ENCODE data around the gene RAPGEF4.

Gene RAPGEF4

DNA sequence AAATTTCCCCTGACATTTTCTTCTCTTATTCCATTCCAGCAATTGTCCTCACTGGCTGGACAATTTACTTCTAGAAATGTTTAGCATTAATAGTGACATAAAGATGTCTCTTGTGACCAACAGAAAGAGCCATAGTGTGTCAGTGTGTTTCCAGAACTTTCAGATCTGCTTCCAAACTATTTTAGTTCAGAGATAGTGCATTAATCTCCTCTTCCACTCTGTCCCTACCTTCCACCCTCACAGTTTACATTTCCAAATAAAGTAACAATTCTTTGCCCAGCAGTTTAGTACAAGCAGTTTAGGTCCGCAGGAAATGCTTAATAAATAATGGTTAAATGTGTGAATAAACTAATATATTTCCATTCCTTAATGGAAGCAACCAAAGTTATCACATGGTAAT is 24.5 kb upstream of the RAPGEF4 start:
- no peak for DNase-seq (ENCODE audit: low spot score)
- no peaks in the 10 kb centered on the region for H3K9me3 ChIP-seq (replicated peaks in 1 of 2; ENCODE audit: control insufficient read depth in 2 of 2, insufficient read depth in 1 of 2, low read depth in 1 of 2, low read length in 2 of 2)
- H3K23ac ChIP-seq (ENCODE audit: low read depth, low read length, poor library complexity), result no peak overlapping the region
- H3K4me2 ChIP-seq (ENCODE audit: insufficient read depth, low read length, poor library complexity, severe bottlenecking), result no peak overlapping the region
- no peak overlapping the region for H2BK5ac ChIP-seq (ENCODE audit: low read length)
- no peak overlapping the region for H2BK12ac ChIP-seq (ENCODE audit: low read length)
- H3K4me1 ChIP-seq (ENCODE audit: control insufficient read depth in 2 of 2, insufficient read depth in 1 of 2, low read depth in 1 of 2, low read length in 2 of 2), result peaks cover 0 to 3% of the 10 kb centered on the region in 2 donors
- no peak overlapping the region for H3K4ac ChIP-seq (ENCODE audit: low read length)
- no peak overlapping the region for H4K91ac ChIP-seq (ENCODE audit: low read depth, low read length, poor library complexity)
- H3K36me3 ChIP-seq (replicated peaks in 1 of 2; ENCODE audit: control insufficient read depth in 2 of 2, insufficient read depth in 2 of 2, low read length in 2 of 2), result no peaks in the 10 kb centered on the region
- no peak overlapping the region for H3K27ac ChIP-seq (replicated peaks; ENCODE audit: low read length)
- no peak overlapping the region for H3K9ac ChIP-seq (ENCODE audit: low read depth, low read length, poor library complexity)
- no peak overlapping the region for H2AK5ac ChIP-seq (ENCODE audit: low read depth, low read length)
- no CpG with 5 or more reads among the region's 1 CpG for WGBS, 2 donors (ENCODE audit: extremely low coverage in 2 of 2, insufficient read length in 2 of 2, insufficient replicate concordance in 1 of 2)
- no peaks in the 10 kb centered on the region for H3K79me1 ChIP-seq (ENCODE audit: low read depth, low read length)
- no peak overlapping the region for H3K18ac ChIP-seq (ENCODE audit: low read length)
- no peak overlapping the region for H2BK120ac ChIP-seq (ENCODE audit: low read depth, low read length)
- H4K8ac ChIP-seq (ENCODE audit: low read depth, low read length), result no peak overlapping the region
- no peaks in the 10 kb centered on the region for H3K27me3 ChIP-seq (ENCODE audit: control insufficient read depth in 3 of 3, insufficient read depth in 3 of 3, low read depth in 1 of 3, low read length in 3 of 3)
- no peak overlapping the region for H3K14ac ChIP-seq (ENCODE audit: low read length)
- no peak overlapping the region for H3K4me3 ChIP-seq (ENCODE audit: low read length in 2 of 2)
- no peak overlapping the region for H2AFZ ChIP-seq (ENCODE audit: low read length)
- H2BK15ac ChIP-seq (ENCODE audit: low read length), result no peak overlapping the region

- H3K4ac ChIP-seq (ENCODE audit: low read length), result no peak overlapping the region
- H3K4me3 ChIP-seq (ENCODE audit: low read length in 2 of 2), result no peak overlapping the region
- H3K14ac ChIP-seq (ENCODE audit: low read length), result no peak overlapping the region
- no peak overlapping the region for H3K4me2 ChIP-seq (ENCODE audit: insufficient read depth, low read length, poor library complexity, severe bottlenecking)
- H3K9me3 ChIP-seq (replicated peaks in 1 of 2; ENCODE audit: control insufficient read depth in 2 of 2, insufficient read depth in 1 of 2, low read depth in 1 of 2, low read length in 2 of 2), result no peaks in the 10 kb centered on the region
- H4K8ac ChIP-seq (ENCODE audit: low read depth, low read length), result no peak overlapping the region
- H4K91ac ChIP-seq (ENCODE audit: low read depth, low read length, poor library complexity), result no peak overlapping the region
- no peak overlapping the region for H2BK5ac ChIP-seq (ENCODE audit: low read length)
- WGBS, 2 donors (ENCODE audit: extremely low coverage in 2 of 2, insufficient read length in 2 of 2, insufficient replicate concordance in 1 of 2), result no CpG with 5 or more reads among the region's 13 CpGs
- H2AK5ac ChIP-seq (ENCODE audit: low read depth, low read length), result no peak overlapping the region
- H3K27ac ChIP-seq (replicated peaks; ENCODE audit: low read length), result no peak overlapping the region
- no peak overlapping the region for H3K23ac ChIP-seq (ENCODE audit: low read depth, low read length, poor library complexity)
- H3K4me1 ChIP-seq (ENCODE audit: control insufficient read depth in 2 of 2, insufficient read depth in 1 of 2, low read depth in 1 of 2, low read length in 2 of 2), result no peaks in the 10 kb centered on the region
- H2BK120ac ChIP-seq (ENCODE audit: low read depth, low read length), result no peak overlapping the region
- no peak overlapping the region for H3K9ac ChIP-seq (ENCODE audit: low read depth, low read length, poor library complexity)
- no peaks in the 10 kb centered on the region for H3K79me1 ChIP-seq (ENCODE audit: low read depth, low read length)
- H2AFZ ChIP-seq (ENCODE audit: low read length), result no peak overlapping the region
- H2BK12ac ChIP-seq (ENCODE audit: low read length), result no peak overlapping the region
- no peaks in the 10 kb centered on the region for H3K27me3 ChIP-seq (ENCODE audit: control insufficient read depth in 3 of 3, insufficient read depth in 3 of 3, low read depth in 1 of 3, low read length in 3 of 3)
- H3K36me3 ChIP-seq (replicated peaks in 1 of 2; ENCODE audit: control insufficient read depth in 2 of 2, insufficient read depth in 2 of 2, low read length in 2 of 2), result no peaks in the 10 kb centered on the region
- no peak for DNase-seq (ENCODE audit: low spot score)
- H3K18ac ChIP-seq (ENCODE audit: low read length), result peak overlapping the region; percentile 65
- no peak overlapping the region for H2BK15ac ChIP-seq (ENCODE audit: low read length)
These were observed 23.4 kb upstream of the RAPGEF4 start for GRCh38 chr2:172712251-172712650.

DNA sequence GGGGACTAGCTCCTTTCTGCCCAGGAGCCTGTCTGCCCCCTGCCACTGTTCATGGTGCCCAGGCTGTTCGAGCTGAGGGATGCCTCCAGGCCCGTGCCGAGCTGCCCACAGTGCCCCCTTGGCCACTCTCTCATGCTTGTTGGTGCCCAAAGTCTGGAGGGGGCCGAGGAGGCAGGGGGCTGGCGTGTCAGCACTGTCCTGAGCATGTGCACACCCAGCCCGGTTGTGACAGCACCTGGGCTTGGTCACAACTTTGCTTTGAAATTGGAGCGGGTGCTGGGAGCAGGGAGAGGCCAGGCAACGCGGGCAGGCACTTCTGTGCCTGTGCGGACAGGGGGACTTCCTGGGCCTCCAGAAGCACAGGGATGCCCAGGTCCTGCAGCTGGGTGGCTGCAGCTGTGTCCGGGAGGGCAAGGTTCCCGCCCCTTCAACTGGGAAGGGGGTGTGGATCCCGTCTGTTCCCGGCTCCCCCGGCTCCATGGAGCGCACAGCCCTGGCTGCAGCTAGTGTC is 22.2 kb upstream of the RAPGEF4 start:
- no peak overlapping the region for H3K9ac ChIP-seq (ENCODE audit: low read depth, low read length, poor library complexity)
- no peaks in the 10 kb centered on the region for H3K27me3 ChIP-seq (ENCODE audit: control insufficient read depth in 3 of 3, insufficient read depth in 3 of 3, low read depth in 1 of 3, low read length in 3 of 3)
- H3K27ac ChIP-seq (replicated peaks; ENCODE audit: low read length), result no peak overlapping the region
- no peak overlapping the region for H2BK120ac ChIP-seq (ENCODE audit: low read depth, low read length)
- no peak overlapping the region for H2BK5ac ChIP-seq (ENCODE audit: low read length)
- H2AFZ ChIP-seq (ENCODE audit: low read length), result no peak overlapping the region
- H3K4me3 ChIP-seq (ENCODE audit: low read length in 2 of 2), result no peak overlapping the region
- peak overlapping the region; percentile 6 for H2AK5ac ChIP-seq (ENCODE audit: low read depth, low read length)
- no peak overlapping the region for H3K4me2 ChIP-seq (ENCODE audit: insufficient read depth, low read length, poor library complexity, severe bottlenecking)
- H3K14ac ChIP-seq (ENCODE audit: low read length), result peak overlapping the region; percentile 41
- no peak overlapping the region for H3K23ac ChIP-seq (ENCODE audit: low read depth, low read length, poor library complexity)
- no peaks in the 10 kb centered on the region for H3K36me3 ChIP-seq (replicated peaks in 1 of 2; ENCODE audit: control insufficient read depth in 2 of 2, insufficient read depth in 2 of 2, low read length in 2 of 2)
- H2BK12ac ChIP-seq (ENCODE audit: low read length), result no peak overlapping the region
- H3K79me1 ChIP-seq (ENCODE audit: low read depth, low read length), result no peaks in the 10 kb centered on the region
- DNase-seq (ENCODE audit: low spot score), result no peak
- H4K91ac ChIP-seq (ENCODE audit: low read depth, low read length, poor library complexity), result no peak overlapping the region
- no peak overlapping the region for H2BK15ac ChIP-seq (ENCODE audit: low read length)
- H3K18ac ChIP-seq (ENCODE audit: low read length), result peak overlapping the region; percentile 60
- H3K4ac ChIP-seq (ENCODE audit: low read length), result no peak overlapping the region
- H3K4me1 ChIP-seq (ENCODE audit: control insufficient read depth in 2 of 2, insufficient read depth in 1 of 2, low read depth in 1 of 2, low read length in 2 of 2), result no peaks in the 10 kb centered on the region
- no peaks in the 10 kb centered on the region for H3K9me3 ChIP-seq (replicated peaks in 1 of 2; ENCODE audit: control insufficient read depth in 2 of 2, insufficient read depth in 1 of 2, low read depth in 1 of 2, low read length in 2 of 2)
- H4K8ac ChIP-seq (ENCODE audit: low read depth, low read length), result no peak overlapping the region
- no CpG with 5 or more reads among the region's 16 CpGs for WGBS, 2 donors (ENCODE audit: extremely low coverage in 2 of 2, insufficient read length in 2 of 2, insufficient replicate concordance in 1 of 2)

DNA sequence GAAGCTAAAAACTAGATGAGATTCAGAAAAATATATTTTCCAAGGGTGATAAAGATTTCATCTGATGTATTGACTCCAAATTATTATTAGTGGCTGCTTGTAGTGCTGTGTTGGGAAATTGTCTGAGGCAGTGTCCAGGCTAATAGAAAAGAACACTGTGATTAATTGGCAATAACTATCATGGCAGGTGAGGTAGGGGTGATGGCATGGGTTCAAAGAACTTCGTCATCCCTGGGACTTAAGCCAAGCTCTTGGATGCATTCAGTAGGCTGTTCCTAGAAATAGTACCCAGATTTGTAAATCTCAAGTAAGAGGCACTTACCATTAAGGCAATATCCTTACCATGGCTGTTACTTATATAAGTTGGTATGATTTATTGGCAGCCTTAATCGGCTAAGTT is 13.2 kb upstream of the RAPGEF4 start:
- no peak overlapping the region for H3K18ac ChIP-seq (ENCODE audit: low read length)
- peaks cover 0 to 1% of the 10 kb centered on the region in 2 donors for H3K9me3 ChIP-seq (replicated peaks in 1 of 2; ENCODE audit: control insufficient read depth in 2 of 2, insufficient read depth in 1 of 2, low read depth in 1 of 2, low read length in 2 of 2)
- peaks cover 0 to 10% of the 10 kb centered on the region in 2 donors for H3K4me1 ChIP-seq (ENCODE audit: control insufficient read depth in 2 of 2, insufficient read depth in 1 of 2, low read depth in 1 of 2, low read length in 2 of 2)
- no peak overlapping the region for H4K8ac ChIP-seq (ENCODE audit: low read depth, low read length)
- no peak overlapping the region for H2BK5ac ChIP-seq (ENCODE audit: low read length)
- no peak overlapping the region for H3K9ac ChIP-seq (ENCODE audit: low read depth, low read length, poor library complexity)
- no peak overlapping the region for H2AFZ ChIP-seq (ENCODE audit: low read length)
- no peak overlapping the region for H3K4ac ChIP-seq (ENCODE audit: low read length)
- no peak overlapping the region for H3K4me3 ChIP-seq (ENCODE audit: low read length in 2 of 2)
- H3K23ac ChIP-seq (ENCODE audit: low read depth, low read length, poor library complexity), result no peak overlapping the region
- H3K27ac ChIP-seq (replicated peaks; ENCODE audit: low read length), result no peak overlapping the region
- H3K79me1 ChIP-seq (ENCODE audit: low read depth, low read length), result no peaks in the 10 kb centered on the region
- H2BK12ac ChIP-seq (ENCODE audit: low read length), result no peak overlapping the region
- no CpG with 5 or more reads among the region's 2 CpGs for WGBS, 2 donors (ENCODE audit: extremely low coverage in 2 of 2, insufficient read length in 2 of 2, insufficient replicate concordance in 1 of 2)
- no peaks in the 10 kb centered on the region for H3K36me3 ChIP-seq (replicated peaks in 1 of 2; ENCODE audit: control insufficient read depth in 2 of 2, insufficient read depth in 2 of 2, low read length in 2 of 2)
- no peak overlapping the region for H3K14ac ChIP-seq (ENCODE audit: low read length)
- H2AK5ac ChIP-seq (ENCODE audit: low read depth, low read length), result no peak overlapping the region
- no peak overlapping the region for H2BK120ac ChIP-seq (ENCODE audit: low read depth, low read length)
- H3K27me3 ChIP-seq (ENCODE audit: control insufficient read depth in 3 of 3, insufficient read depth in 3 of 3, low read depth in 1 of 3, low read length in 3 of 3), result no peaks in the 10 kb centered on the region
- no peak for DNase-seq (ENCODE audit: low spot score)
- H4K91ac ChIP-seq (ENCODE audit: low read depth, low read length, poor library complexity), result no peak overlapping the region
- no peak overlapping the region for H3K4me2 ChIP-seq (ENCODE audit: insufficient read depth, low read length, poor library complexity, severe bottlenecking)
- no peak overlapping the region for H2BK15ac ChIP-seq (ENCODE audit: low read length)
